SU-DHL-6 (cell line): ENCODE data around the gene GCNT3.

Experiments
- H2AFZ ChIP-seq: fragments of 200-600 bp; sonication (generic); 2 replicates; pipeline ENCODE4 v1.6.1; 2014; ENCODE audit warnings: low read depth, mild to moderate bottlenecking, moderate library complexity, mixed read lengths, antibody characterized with exemption, low read length; ENCODE audit not compliant: severe bottlenecking
- H3F3A ChIP-seq: fragments of 200-600 bp; shearing (Covaris generic); 2 replicates; pipeline ENCODE4 v1.6.0; 2016; ENCODE audit warnings: antibody characterized with exemption, mild to moderate bottlenecking; ENCODE audit not compliant: insufficient read depth
- H3K27ac ChIP-seq: fragments of 200-600 bp; sonication (generic); 2 replicates; pipeline ENCODE4 v1.5.1; 2016; ENCODE audit warnings: low read depth, mild to moderate bottlenecking, low read length, moderate library complexity, mixed read lengths
- H3K27me3 ChIP-seq: fragments of 200-600 bp; sonication (generic), shearing (Covaris generic); 2 replicates; pipeline ENCODE4 v1.6.0; 2014; ENCODE audit warnings: mild to moderate bottlenecking, low read length
- H3K36me3 ChIP-seq: fragments of 200-600 bp; sonication (generic); 2 replicates; pipeline ENCODE4 v1.6.1; 2014; ENCODE audit warnings: mild to moderate bottlenecking, low read length, mixed read lengths
- H3K4me2 ChIP-seq: fragments of 300-600, 200-600 bp; shearing (Covaris generic), sonication (generic); 2 replicates; pipeline ENCODE4 v1.6.0; 2014; ENCODE audit warnings: low read length, low read depth, mild to moderate bottlenecking; ENCODE audit not compliant: poor library complexity, severe bottlenecking
- H3K4me3 ChIP-seq: fragments of 200-600 bp; sonication (generic); 2 replicates; pipeline ENCODE4 v1.5.1; 2014; ENCODE audit warnings: antibody characterized with exemption, low read length, mild to moderate bottlenecking, mixed read lengths; ENCODE audit not compliant: insufficient read depth, poor library complexity, severe bottlenecking
- H3K79me2 ChIP-seq: fragments of 200-600 bp; sonication (generic); 2 replicates; pipeline ENCODE4 v1.6.1; 2014; ENCODE audit warnings: mild to moderate bottlenecking, low read length, moderate library complexity; ENCODE audit not compliant: insufficient read depth
- H3K9ac ChIP-seq: fragments of 200-600 bp; sonication (generic); 2 replicates; pipeline ENCODE4 v1.7.0; 2014; ENCODE audit warnings: mild to moderate bottlenecking, low read length
- H3K9me2 ChIP-seq: fragments of 200-600 bp; sonication (generic); replicated peaks from 2 replicates; pipeline ENCODE4 v1.6.1; 2014; ENCODE audit warnings: low read length; ENCODE audit not compliant: insufficient read depth
- H3K9me3 ChIP-seq: fragments of 200-600 bp; sonication (generic); 2 replicates; pipeline ENCODE4 v1.6.1; 2014; ENCODE audit warnings: low read length, mixed read lengths; ENCODE audit not compliant: insufficient read depth
- H4K20me1 ChIP-seq: fragments of 200-600 bp; sonication (generic); 2 replicates; pipeline ENCODE4 v1.6.1; 2014; ENCODE audit warnings: low read depth, mild to moderate bottlenecking, antibody characterized with exemption, low read length, moderate library complexity, mixed read lengths
- CTCF ChIP-seq: fragments of 200-600 bp; sonication (generic); IDR thresholded peaks from one replicate; pipeline ENCODE4 v1.5.1; 2017; ENCODE audit warnings: antibody characterized with exemption, mild to moderate bottlenecking, low read length, moderate library complexity; ENCODE audit not compliant: insufficient read depth, poor library complexity, severe bottlenecking
- EZH2phosphoT487 ChIP-seq: fragments of 200-600 bp; sonication (generic), shearing (Covaris generic); conservative IDR thresholded peaks from 2 replicates; pipeline ENCODE4 v1.6.1; 2018; ENCODE audit warnings: mild to moderate bottlenecking, antibody characterized with exemption, low read length, moderate library complexity, mixed read lengths

GCNT3 gene

GRCh38 chr15:59596640-59597039 is 14.9 kb upstream of the GCNT3 start:
- H3K27ac ChIP-seq, result no peak overlapping the region
- H4K20me1 ChIP-seq, result no peaks in the 10 kb centered on the region
- H3F3A ChIP-seq, result no peaks in the 10 kb centered on the region
- TF ChIP-seq CTCF (no peak), EZH2phosphoT487 (no peak)
- H3K36me3 ChIP-seq, result no peaks in the 10 kb centered on the region
- H3K4me3 ChIP-seq, result no peak overlapping the region
- no peak overlapping the region for H3K9ac ChIP-seq
- H3K27me3 ChIP-seq, result no peaks in the 10 kb centered on the region
- no peak overlapping the region for H2AFZ ChIP-seq
- no peaks in the 10 kb centered on the region for H3K9me2 ChIP-seq
- H3K9me3 ChIP-seq, result no peaks in the 10 kb centered on the region
- H3K4me2 ChIP-seq, result no peak overlapping the region
- H3K79me2 ChIP-seq, result no peaks in the 10 kb centered on the region

DNA sequence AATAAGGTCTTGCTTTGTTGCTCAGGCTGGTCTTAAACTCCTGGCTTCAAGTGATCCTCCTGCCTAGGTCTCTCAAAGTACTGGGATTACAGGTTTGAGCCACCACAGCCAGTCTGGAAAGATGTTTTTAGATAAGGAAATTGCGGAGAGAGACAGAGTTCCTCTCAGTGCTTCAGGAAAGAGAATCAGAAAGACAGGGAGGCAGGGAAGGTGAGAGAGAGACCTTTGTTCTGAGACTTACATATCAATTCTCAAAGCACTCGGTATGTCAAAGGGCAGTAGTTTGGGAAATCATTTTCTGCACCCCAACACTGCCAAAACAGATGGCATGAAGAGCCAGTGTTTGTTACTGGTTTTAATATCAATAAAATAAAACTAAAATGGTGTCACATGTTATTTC is 13.1 kb upstream of the GCNT3 start:
- H3K9me3 ChIP-seq, result no peaks in the 10 kb centered on the region

GRCh38 chr15:59605994-59606393 is 5.6 kb upstream of the GCNT3 start:
- Histone ChIP-seq H3F3A (no peaks in the 10 kb centered on the region), H3K9me2 (no peaks in the 10 kb centered on the region), H3K79me2 (no peaks in the 10 kb centered on the region), H2AFZ (no peak overlapping the region), H3K4me2 (no peak overlapping the region), H3K9me3 (0 out of 2 replicates have a peak, but pooled peaks cover 6% of the 10 kb centered on the region), H3K4me3 (no peak overlapping the region), H3K36me3 (no peaks in the 10 kb centered on the region), H3K27ac (no peak overlapping the region), H3K27me3 (no peaks in the 10 kb centered on the region), H3K9ac (no peak overlapping the region), H4K20me1 (no peaks in the 10 kb centered on the region)
- TF ChIP-seq EZH2phosphoT487 (no peak), CTCF (no peak)

More for the DNA sequence above, 13.1 kb upstream of the GCNT3 start:
- no peaks in the 10 kb centered on the region for H4K20me1 ChIP-seq
- no peaks in the 10 kb centered on the region for H3K79me2 ChIP-seq
- no peak overlapping the region for H3K4me2 ChIP-seq
- no peak overlapping the region for H3K4me3 ChIP-seq
- H3K9me2 ChIP-seq, result no peaks in the 10 kb centered on the region
- H3K27ac ChIP-seq, result no peak overlapping the region
- no peaks in the 10 kb centered on the region for H3K27me3 ChIP-seq
- H3K9ac ChIP-seq, result no peak overlapping the region
- TF ChIP-seq EZH2phosphoT487, result no peak
- TF ChIP-seq CTCF, result no peak
- H2AFZ ChIP-seq, result no peak overlapping the region
- H3K36me3 ChIP-seq, result no peaks in the 10 kb centered on the region
- no peaks in the 10 kb centered on the region for H3F3A ChIP-seq
